Transverse colon (tissue), 4 donors: ENCODE data around the gene DPP10. TPM values are rescaled to one million over a fixed set of nuclear protein-coding genes. Genes with fewer than 3 reads are reported as not detected.

Source experiments
- DNase-seq: peaks from one replicate; pipeline ENCODE4 v3.0.0-alpha.2; 2019
- H3K27ac ChIP-seq, 4 donors: fragments of 200-600 bp; sonication (generic); 2 replicates each; pipeline ENCODE4 v1.5.1; 2016 to 2018; ENCODE audit warnings: inconsistent platforms in 4 of 4
- H3K27me3 ChIP-seq: fragments of 200-600 bp; sonication (generic); 2 replicates; pipeline ENCODE4 v1.5.1; 2017; ENCODE audit warnings: inconsistent platforms
- H3K36me3 ChIP-seq, 4 donors: fragments of 200-600 bp; sonication (generic); 2 replicates each; pipeline ENCODE4 v1.5.1; 2017 to 2019; ENCODE audit warnings: inconsistent platforms in 4 of 4
- H3K4me1 ChIP-seq, 4 donors: fragments of 200-600 bp; sonication (generic); 2 replicates each; pipeline ENCODE4 v1.5.1; 2017 to 2020; ENCODE audit warnings: inconsistent platforms in 4 of 4
- H3K4me3 ChIP-seq, 4 donors: fragments of 200-600 bp; sonication (generic); 1 replicate in 1 of 4; 2 replicates in 3 of 4; pipeline versions ENCODE4 v1.5.1 to v1.6.1; 2017 to 2019; ENCODE audit warnings: inconsistent platforms in 4 of 4
- H3K9me3 ChIP-seq, 2 donors: fragments of 200-600 bp; sonication (generic); 2 replicates each; pipeline ENCODE4 v1.5.1; 2017 to 2019; ENCODE audit warnings: inconsistent platforms in 2 of 2
- CTCF ChIP-seq, 5 experiments: fragments of 200-600 bp in 3 of 5; fragments of 450-650 bp in 2 of 5; sonication (generic) in 3 of 5; IDR thresholded peaks; 1 replicate in 2 of 5; 2 replicates in 3 of 5; pipeline ENCODE4 v1.5.1; 2016 to 2017; ENCODE audit warnings: antibody characterized with exemption in 5 of 5, inconsistent platforms in 3 of 5, mild to moderate bottlenecking in 2 of 5, moderate library complexity in 1 of 5
- EP300 ChIP-seq: sonication (generic); formaldehyde crosslinking; IDR thresholded peaks from one replicate; pipeline ENCODE4 v1.6.1; 2017; ENCODE audit warnings: antibody characterized with exemption, low read depth
- POLR2A ChIP-seq: fragments of 450-650 bp; IDR thresholded peaks from one replicate; pipeline ENCODE4 v1.6.1; 2016; ENCODE audit warnings: antibody characterized with exemption, mild to moderate bottlenecking, moderate library complexity
- POLR2AphosphoS5 ChIP-seq, 3 donors: sonication (generic); formaldehyde crosslinking; IDR thresholded peaks; one replicate each; pipeline ENCODE4 v1.6.1; 2016; ENCODE audit warnings: antibody characterized with exemption in 3 of 3
- whole genome bisulfite sequencing, 2 donors: methylation state at CpG; one replicate each; pipeline ENCODE4 v1.1.5; 2018; ENCODE audit warnings: low coverage in 1 of 2; 5-methylcytosine and 5-hydroxymethylcytosine counted together
- in situ Hi-C, 4 donors: fragments of 200-750 bp; cut with MboI; loops; one replicate each; pipeline versions ENCODE4 v1.15.0 to v1.15.1; 2017; ENCODE audit warnings: low sequenced_read_pairs in 3 of 4, low pct_ligation_motif_present in 1 of 4, low pct_unique_long_range_greater_than_20kb in 1 of 4
- intact Hi-C: fragments of 100-400 bp; cut with DNase I; formaldehyde crosslinking; loops from one replicate; pipeline ENCODE4 v1.15.1; 2023; ENCODE audit warnings: low total_unique reads
- total RNA-seq, 4 donors: library from RNA; depleted of rRNA; stranded (reverse); fragments of >200 nt; gene quantifications; one replicate each; pipeline ENCODE4 v1.1.0, GENCODE V29; 2016

Gene DPP10
- total RNA-seq, 4 donors from 2014 or later, result 3.4 to 8.4 (median 7.0) TPM

GRCh38 chr2:114421781-114422180 is 20.7 kb upstream of the DPP10 start:
- H3K27ac ChIP-seq, result no peak overlapping the region
- DNase-seq, result no peak
- in situ Hi-C loops (no loop called here), intact Hi-C loops (no loop called here)
- H3K36me3 ChIP-seq, result no peaks in the 10 kb centered on the region
- no peak overlapping the region for H3K4me3 ChIP-seq
- no peak for TF ChIP-seq POLR2AphosphoS5 (IDR thresholded peaks at IDR 0.05)
- no peak for TF ChIP-seq CTCF (IDR thresholded peaks at IDR 0.05)
- no peak for TF ChIP-seq EP300
- TF ChIP-seq POLR2A, result no peak
- H3K9me3 ChIP-seq, result no peaks in the 10 kb centered on the region
- no peaks in the 10 kb centered on the region for H3K4me1 ChIP-seq
- no peaks in the 10 kb centered on the region for H3K27me3 ChIP-seq
- 63 to 86% methylated on average over 3 of the region's 3 CpGs for WGBS, 2 donors

- WGBS, 2 donors, result 27 to 78% methylated on average over 2 of the region's 2 CpGs
- no peak for DNase-seq
- TF ChIP-seq CTCF (IDR thresholded peaks at IDR 0.05) (no peak), POLR2A (no peak), POLR2AphosphoS5 (IDR thresholded peaks at IDR 0.05) (no peak), EP300 (no peak)
- in situ Hi-C loops, result no loop called here
- no peaks in the 10 kb centered on the region for H3K4me1 ChIP-seq
- no peak overlapping the region for H3K27ac ChIP-seq
- H3K27me3 ChIP-seq, result no peaks in the 10 kb centered on the region
- no peaks in the 10 kb centered on the region for H3K9me3 ChIP-seq
- H3K4me3 ChIP-seq, result no peak overlapping the region
- H3K36me3 ChIP-seq, result no peaks in the 10 kb centered on the region
- intact Hi-C loops, result no loop called here
These were observed 17.7 kb upstream of the DPP10 start for GRCh38 chr2:114424699-114425098.

DNA sequence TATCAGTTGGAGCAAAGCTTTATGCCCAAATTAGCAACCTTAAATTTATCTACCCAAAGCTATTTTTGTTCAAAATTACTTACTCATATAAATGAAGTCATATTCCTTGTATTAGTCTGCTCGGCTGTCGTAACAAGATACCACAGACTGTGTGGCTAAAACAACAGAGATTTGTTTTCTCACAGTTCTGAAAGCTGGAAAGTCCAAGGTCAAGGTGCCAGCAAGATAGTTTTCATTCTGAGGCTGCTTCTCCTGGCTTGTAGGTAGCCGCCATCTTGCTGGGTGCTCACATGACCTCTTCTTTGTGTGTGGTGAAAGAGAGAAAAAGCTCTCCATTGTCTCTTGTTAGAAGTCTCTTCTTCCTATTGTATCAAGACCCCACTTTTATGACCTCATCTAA is 15.7 kb upstream of the DPP10 start:
- DNase-seq, result no peak
- H3K4me1 ChIP-seq, result no peaks in the 10 kb centered on the region
- intact Hi-C loops (no loop called here), in situ Hi-C loops (no loop called here)
- TF ChIP-seq EP300, result no peak
- no peak for TF ChIP-seq CTCF (IDR thresholded peaks at IDR 0.05)
- TF ChIP-seq POLR2AphosphoS5 (IDR thresholded peaks at IDR 0.05), result no peak
- no peak for TF ChIP-seq POLR2A
- WGBS, 2 donors, result 82 to 95% methylated on average over 2 to 3 of the region's 3 CpGs
- no peak overlapping the region for H3K4me3 ChIP-seq
- no peaks in the 10 kb centered on the region for H3K36me3 ChIP-seq
- H3K27ac ChIP-seq, result no peak overlapping the region
- no peaks in the 10 kb centered on the region for H3K27me3 ChIP-seq
- no peaks in the 10 kb centered on the region for H3K9me3 ChIP-seq

DNA sequence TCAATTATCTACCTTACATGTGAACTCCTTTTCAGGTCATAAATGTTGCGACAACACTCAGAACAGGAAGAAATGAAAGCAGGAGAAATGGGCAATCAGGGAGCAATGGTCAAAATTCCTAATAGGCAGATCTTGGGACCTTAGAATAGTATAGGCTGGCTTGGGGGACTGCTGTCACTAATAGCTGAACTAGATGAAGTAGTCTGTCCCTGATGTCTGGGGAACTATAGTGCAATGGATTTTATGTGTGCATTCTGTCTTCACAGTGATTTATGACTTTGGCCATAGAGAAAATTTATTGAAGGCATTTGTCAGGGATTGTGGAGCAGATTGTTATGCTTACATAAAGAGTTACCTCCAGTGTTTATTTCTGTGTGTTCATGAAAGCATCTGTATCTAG is 6.1 kb upstream of the DPP10 start:
- Histone ChIP-seq H3K4me3 (no peak overlapping the region), H3K4me1 (no peaks in the 10 kb centered on the region), H3K27me3 (no peaks in the 10 kb centered on the region), H3K36me3 (no peaks in the 10 kb centered on the region), H3K9me3 (no peaks in the 10 kb centered on the region), H3K27ac (no peak overlapping the region)
- no peak for DNase-seq
- TF ChIP-seq POLR2A (no peak), EP300 (no peak), POLR2AphosphoS5 (IDR thresholded peaks at IDR 0.05) (no peak), CTCF (IDR thresholded peaks at IDR 0.05) (no peak)
- in situ Hi-C loops, result no loop called here
- 46 to 86% methylated on average over 1 of the region's 1 CpG for WGBS, 2 donors
- intact Hi-C loops, result no loop called here
